M059J (cell line): ENCODE results near the gene BLACAT1. TPM values are rescaled to one million over a fixed set of nuclear protein-coding genes. Genes with fewer than 3 reads are reported as not detected.

Source experiments
- DNase-seq: peaks from one replicate; pipeline ENCODE4 v3.0.0-alpha.2; 2012; ENCODE audit warnings: low read depth
- total RNA-seq: library from RNA; depleted of rRNA; stranded (reverse); fragments of >200 nt; shearing (Covaris generic); gene quantifications from 2 replicates; pipeline ENCODE4 v1.2.3, GENCODE V29; 2014; rRNA removed

Gene BLACAT1
- 0.10 and 0.15 TPM in 2 replicates for total RNA-seq

DNA sequence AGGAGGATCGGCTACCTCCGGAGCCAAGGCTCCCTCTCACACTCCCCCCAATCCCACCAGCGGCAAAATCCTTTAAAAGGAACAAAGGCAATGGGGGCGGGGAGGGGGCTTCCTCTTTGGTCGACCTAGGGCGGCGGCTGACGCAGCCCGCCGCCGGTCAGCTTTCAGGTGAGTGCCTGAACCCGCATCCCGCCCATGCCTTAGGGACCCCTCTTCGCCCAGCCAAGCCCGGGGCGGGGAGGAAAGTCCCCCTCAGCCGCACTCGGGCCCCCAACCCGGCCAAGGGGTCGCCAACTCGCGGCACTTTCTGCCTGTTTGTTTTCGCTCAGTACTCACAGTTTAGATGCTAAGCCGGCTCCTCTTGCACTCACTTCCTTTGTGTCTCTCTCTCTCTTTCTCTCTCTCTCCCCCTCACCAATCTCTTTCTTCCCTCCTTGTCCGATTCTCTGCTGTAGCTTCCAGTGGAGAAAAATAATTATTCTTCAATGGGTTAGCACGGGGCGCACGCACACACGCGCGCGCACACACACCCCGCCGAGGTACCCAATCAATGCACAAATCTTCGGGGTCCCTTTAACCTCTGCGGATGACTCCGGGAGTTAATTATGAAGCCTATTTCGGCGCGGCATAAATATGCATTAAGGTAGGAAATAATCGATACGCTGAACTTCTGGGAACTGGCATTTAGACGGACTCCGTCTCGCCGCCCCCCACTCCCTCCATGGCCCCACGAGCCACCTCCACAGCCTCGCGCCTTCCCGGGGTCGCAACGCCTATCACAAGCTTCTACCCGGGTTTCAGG, at the start of gene BLACAT1:
BLACAT1 (minus strand) TSS at position 465 of the 802 bp plus-strand sequence.
- no peak for DNase-seq

DNA sequence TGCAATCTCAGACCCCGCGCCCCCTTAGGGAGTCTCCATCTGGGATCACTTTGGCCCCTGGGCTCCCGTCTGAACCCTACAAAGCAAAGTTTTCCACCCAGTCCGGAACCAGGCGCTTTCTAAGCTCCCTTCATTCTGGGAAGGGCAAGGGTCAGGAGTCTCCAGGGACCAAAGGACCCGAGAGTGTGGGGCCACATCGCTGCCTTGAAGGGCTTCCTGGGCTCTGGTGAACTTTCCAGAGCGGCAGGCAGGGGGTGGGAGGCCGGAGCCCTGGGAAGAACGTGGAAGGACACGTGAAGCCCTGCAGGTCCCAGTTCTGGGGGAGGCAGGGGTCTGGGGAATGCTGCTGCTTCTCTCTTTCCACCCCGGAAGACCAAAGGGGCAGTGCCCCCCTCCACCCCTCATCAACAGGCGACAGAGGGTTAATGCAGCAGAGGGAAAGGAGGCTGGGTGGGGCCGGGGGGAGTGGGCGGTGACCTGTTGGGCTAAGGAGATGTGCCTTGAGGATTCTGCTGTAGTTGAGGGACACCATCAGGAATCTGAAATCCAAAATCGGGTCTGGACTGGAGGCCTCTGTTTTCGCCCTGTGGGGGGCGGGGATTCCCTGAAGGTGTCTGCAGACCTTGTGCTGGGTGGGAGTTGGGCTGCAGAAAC, 49.4 kb upstream of the BLACAT1 start:
- no peak for DNase-seq

DNA sequence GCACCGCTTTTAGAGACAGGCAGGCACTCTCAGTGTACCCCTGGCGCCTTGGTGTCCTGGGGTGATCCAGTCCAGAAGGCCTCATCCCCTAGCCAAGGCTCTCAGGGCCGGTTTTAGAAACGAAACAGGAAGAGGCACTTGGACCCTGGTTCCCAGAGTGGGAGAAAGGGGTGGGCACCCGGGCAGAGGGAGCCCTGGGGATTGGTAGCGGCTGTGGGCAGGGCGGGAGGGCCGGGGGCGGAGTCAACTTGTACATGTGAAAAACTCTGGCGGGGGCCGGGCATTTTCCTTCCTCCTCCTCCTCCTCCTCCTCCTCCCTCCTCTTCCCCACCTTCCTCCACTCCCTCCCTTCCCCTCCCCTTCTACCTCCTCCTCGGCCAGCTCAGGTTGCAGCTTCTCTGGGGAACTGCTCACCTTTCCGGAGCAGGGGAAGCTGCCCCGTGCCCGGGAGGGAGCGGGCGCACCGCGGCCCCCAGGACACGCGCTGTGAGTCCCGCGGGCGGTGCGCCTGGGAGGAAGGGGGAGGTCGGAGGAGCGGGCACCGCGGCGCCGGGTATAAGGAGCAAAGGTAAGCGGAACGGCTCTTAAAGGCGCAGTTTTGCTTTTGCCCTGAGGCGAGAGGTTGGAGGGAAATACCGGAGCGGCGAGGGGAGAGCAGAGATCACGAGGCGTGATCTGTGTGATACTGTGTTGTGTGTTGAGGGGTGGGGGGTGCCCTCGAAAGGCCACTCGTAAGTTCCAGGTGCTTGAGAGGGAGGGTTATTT, 48.6 kb upstream of the BLACAT1 start, which contains the start of gene CDK18:
CDK18 (plus strand) TSS at position 359 of the 765 bp plus-strand sequence. CDS start 18,499 bp downstream, outside the sequence.
- DNase-seq: peak; percentile 65

DNA sequence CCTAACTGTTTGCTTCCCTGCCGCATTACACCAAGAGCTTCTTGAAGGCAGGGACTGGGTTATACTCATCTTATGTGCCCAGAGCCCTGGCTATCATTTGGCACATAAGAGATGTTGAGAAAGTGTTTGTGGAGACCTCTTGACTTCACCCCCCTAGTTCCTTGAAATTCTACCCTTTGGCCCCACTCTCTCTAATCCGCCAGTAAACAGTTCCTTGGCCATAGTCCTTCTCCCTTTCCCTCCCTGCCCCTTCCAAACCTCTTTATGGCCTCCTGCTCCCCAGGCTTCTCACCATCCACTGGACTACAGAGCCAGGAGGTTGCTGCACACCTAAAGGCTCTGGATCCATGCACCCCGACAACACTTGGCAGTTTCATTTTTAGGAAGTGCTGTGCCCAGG, 47.1 kb upstream of the BLACAT1 start:
- DNase-seq: no peak

DNA sequence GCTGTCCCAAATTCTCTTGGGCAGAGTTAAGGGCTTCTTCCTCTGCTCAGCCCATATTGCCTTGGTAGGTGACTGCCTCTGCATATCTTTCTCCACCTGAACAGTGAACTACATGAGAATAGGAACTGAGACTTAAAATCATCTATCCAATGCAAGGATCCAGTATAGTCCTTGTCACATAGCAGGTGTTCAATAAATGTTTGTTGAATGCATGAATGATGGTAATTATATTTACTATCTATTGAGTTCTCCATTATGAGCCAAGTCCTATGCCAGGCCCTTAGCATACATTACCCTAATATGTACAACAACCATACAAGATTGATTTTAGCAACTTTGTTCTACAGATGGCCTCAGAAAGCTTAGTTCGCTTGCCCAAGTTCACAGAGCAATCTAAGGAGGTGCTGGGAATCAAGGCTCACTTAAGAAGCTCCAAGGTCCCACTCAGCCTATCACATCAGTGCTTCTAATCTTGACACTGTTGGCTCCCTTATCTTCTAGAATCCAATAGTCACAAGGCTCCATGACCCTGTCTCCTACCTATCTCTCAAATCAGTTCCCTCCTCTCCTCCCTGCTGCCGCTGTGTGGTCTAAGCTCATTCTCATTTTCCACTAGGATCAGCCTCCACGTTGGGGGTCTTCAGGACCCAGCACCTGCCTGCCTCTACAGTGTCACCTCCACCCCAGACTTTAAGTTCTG, 46.4 kb upstream of the BLACAT1 start:
- DNase-seq: no peak

DNA sequence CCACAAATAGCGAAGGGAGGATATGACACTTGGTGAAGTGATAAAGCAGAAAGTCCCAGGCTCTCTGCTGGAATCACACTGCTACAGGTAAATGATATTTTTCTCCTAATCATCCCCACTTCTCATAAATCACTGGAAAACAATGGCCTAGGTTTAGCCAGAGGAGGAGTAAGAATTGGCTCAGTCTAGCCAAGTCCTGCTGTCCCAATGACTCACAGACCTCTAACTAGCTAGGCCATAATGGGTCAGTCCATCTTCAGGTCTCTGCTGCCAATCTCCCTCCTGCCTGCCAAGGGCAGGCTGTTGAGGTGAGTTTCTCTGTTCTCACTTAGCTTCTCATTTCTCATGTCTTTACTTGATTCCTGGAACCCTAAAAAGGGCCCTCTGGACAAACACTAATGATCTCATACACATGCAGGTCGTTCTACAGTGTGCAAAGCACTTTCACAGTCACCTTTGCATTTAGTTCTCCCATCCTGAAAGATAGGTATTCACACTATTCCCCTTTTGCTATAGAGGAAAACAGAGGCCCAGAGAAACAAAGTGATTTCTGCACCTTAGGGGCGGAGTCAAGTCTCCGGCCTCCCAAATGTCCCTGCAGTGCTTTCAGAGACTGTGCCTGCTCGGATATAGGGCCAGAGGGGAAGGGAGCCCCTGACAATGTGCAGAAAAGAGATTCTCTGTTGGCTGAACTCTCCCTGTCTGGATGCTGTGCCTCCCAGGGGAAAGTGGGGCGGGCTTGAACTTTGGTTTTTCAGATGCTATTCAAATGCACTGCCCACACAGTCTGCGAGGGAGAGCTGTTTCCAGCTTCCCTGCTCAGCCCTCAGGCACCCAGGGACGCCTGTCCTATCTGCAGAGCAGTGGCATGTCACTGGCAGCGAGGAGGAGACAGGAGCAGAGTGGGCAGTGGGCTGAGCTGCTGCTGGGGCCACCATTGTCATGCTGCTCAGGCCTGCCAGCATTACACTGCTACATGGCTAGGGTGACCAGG, 44.7 kb upstream of the BLACAT1 start:
- peak; percentile 59 for DNase-seq

DNA sequence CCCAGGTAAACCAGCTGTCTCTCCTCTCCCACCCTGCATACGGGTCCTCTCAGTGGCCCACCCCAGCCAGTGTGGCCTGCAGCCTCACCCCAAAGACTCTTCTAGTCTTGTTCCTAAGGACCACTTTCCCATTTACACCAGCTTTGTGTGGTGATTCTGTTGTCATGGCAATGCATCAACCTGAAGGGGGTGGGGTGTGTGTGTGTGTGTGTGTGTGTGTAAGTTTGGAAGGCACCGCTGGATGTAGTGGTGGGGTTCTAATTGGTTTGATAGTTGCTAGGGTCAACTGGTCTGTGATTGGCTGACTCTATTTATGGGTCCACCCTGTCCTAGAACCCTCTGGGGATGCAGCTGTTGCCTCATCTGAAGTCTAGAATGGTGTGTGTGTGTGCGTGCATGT, 43.9 kb upstream of the BLACAT1 start:
- DNase-seq: no peak

DNA sequence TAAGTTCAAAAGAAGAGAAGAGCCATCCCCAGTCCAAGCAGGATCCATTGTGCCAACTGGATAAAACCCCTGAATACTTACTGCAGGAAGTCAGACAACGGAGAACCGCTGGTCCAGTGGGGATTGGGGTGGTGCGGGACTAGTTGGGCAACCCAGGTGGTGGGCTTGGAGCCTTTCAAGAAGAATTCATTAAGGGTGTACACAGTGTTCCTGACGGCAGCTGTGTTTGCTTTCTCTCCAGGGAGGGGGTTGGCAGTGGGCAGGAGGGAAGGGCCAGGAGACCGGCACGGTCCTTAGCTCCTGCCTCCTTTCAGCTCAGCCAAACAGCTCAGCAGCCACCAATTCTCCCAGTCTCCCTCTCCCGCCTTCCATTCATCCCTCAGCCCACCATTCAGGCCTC, 41.5 kb upstream of the BLACAT1 start:
- no peak for DNase-seq

DNA sequence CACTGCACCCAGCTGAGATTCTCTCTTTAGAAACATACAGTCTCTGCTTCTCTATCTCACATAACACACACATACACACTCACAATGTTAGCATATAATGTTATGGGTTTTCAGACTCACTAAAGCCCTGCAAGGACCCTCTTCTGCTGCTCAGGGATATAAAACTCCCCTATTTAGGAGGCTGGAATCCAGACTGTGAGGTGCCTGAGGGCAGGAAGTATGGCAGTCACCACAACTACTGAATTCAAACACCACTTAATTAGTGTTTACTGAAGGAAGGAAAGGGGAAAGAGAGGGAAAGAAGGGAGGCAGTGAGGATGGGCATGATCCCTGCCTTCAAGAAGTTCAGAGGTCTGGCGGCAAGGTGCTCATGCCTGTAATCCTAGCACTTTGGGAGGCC, 40.8 kb upstream of the BLACAT1 start:
- DNase-seq: peak; percentile 15

DNA sequence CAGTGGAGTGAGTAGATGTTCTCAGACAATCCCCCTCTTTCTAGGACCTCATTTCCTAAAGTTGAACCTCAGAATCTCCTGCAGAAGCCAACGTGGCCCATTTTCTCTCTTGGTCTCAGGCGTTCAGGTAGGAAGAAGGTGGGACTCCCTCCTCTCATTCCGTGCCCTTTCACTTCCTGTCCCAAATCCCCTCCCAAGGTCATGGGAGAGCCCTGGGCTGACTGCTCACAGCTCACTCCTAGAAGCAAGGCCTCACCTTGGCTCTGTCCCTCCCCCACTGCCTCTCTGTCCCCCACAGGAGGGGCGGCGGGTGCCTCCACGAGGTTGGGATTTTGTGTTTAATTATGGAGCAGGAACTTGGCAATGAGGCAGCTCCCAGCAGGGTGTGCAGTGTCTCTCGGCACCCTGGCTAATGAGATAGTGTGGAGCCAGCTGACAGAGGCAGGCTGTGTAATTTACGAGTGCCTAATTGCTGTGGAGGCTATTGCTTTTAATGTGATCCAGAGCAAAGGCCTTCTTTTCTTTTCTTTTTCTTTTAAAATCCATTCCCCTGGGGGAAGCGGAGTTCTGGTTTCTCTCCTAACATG, 39.5 kb upstream of the BLACAT1 start:
- no peak for DNase-seq

DNA sequence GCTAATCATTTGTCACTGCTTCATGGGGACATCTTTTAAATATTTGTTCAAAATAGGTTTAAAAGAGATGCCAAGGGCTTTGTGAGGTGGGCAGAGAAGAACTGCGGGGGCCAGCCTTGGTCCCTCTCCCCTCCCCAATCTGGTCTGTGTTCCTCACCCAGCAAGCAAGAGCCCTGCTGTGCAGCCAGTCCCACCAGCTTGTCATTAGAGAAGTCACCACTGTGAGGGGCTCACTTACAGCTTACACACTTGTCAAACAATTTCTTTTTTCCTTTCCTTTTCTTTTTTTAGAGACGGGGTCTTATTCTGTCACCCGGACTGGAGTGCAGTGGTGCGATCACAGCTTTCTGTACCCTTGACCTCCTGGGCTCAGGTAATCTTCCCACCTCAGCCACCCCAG, 38.3 kb upstream of the BLACAT1 start:
- DNase-seq: no peak

DNA sequence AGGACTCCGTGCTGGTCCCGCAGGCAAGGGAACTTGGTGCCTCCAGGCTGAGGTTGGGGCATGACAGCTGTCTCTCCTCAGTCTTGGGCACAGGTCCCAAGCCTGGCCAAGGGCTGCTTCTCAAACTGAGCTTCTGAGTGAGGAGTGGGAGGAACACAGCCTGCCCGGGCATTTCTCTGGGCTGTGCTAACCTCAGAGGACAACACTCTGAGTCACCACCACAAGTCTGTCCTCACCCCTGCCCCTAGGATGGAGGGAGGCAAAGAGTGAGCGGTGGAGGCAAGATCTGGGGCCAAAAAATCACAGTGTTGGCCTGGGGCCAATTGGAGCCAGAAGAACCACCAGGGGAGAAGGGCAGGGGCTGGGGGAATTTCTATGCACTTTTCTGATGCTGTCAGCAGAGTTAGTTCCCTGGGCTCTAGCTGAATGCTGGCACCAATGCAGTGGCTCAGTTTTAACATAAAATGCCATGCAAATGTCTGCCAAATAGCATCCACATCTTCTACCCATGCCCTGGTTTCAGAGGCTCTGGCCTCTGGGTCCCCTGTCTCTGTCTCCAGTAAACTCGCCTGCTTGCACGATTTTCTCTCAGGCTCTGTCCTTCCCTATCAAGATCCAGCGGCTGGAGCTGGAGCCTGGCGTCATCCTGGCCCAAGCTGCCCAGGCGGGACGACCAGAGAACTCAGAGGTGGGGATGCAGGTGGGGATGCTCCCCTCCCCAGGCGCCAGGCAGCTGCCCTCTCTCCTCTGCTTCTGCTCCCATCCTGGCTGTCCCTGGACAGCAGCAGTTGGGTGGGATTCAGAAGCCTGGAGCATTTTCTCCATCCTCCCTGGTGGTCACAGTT, 37.6 kb upstream of the BLACAT1 start:
- DNase-seq: peak; percentile 86

DNA sequence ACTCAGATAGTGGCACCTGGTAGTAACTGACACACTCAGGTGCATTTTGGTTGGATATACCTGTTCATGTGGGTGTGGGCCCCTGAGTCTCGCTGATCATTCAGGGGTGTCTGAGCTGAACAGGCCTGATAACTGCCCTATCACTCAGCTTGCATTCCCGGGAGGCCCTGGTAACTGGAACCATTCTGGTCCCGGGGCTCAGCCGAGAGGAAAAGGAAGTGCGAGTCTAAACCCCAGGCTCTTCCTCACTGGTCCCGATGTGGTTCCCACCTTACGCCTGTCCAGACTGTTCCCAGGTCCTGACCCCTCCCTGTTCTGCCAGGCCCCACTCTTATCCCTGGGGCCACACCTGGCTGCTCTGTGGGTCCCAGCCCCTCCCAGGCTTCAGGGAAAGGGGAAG, 36.9 kb upstream of the BLACAT1 start:
- DNase-seq: no peak

DNA sequence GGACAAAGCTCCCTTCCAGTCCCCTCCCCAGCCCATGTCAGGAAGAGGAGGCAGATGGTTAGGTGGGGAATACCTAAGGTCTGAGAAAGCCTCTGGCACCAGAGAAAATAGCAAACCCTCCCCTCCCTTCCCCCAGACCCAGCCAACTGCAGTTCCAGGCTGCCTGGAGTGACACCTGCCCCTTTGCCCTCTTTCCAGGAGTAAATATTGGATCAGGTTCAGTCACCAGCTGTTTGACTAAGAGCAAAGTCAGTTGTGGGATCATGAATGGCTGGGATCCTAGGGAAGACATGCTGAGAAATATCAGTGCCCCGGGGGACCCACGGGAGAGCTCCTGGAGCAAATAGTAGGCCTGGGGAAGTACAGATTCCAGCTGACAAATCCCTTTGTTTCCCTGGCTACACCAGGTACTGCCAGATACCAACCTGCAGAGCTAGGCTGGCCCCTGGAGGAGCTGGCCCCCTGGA, 36.4 kb upstream of the BLACAT1 start:
- no peak for DNase-seq

DNA sequence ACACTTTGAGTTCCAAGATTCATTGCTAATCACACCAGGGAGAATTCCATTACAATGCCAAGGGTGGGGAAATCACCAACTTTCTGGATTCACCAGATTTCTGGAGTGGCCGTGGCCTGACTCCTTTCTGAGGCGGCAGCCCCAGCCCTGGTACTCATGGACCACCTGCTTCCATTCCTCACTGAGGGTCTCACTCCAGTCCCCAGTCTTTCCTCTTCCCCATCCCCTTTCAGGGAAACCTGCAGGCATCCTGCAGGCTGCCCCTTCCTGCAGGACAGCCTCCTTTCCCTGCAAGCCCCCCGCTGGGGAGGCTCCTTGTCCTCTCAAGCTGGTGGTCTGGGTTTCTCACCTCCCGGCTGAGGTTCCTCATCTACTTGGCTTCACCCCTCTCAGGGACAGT, 35.9 kb upstream of the BLACAT1 start:
- no peak for DNase-seq

DNA sequence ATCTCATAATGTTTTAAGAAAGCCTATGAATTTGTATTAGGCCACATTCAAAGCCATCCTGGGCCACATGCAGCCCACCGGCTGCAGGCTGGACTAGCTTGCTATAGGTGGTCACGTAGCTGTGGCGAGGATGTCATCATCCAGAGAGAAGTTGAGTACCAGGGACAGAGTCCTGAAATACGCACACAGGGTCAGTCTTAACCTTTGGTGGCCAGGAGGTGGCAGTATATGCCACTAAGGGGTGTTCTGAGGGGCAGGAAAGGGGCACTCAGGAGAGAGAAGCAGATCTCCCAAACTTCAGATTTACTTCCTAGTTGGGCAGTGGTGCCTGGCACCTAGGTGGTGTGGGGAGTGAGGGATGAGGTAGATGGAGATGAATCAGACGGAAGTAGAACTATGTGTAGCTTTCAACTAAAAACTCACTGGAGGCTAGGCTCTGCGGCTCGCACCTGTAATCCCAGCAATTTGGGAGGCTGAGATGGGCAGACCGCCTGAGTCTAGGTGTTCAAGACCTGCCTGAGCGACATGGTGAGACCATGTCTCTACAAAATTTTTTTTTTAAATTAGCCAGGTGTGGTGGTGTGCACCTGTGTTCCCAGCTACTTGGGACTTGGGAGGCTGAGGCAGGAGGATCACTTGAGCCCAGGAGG, 32.4 kb upstream of the BLACAT1 start:
- peak; percentile 62 for DNase-seq

DNA sequence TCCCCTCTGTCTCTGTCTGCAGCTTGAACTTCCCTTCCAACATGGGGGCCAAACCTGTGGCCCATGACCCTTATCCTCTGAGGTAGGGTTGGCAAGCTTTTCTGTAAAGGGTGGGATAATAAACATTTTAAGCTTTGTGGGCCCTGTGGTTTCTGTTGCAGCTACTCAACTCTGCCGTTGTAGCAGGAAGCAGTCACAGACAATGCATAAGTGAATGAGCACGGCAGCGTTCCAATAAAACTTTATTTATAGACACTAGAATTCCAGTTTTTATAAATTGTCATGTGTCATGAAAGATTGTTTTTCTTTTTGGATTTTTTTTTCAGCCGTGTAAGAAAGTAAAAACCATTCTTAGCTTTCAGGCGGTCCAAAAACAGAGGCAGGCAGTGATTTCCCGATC, 30.4 kb upstream of the BLACAT1 start:
- DNase-seq: no peak
